DMS153 treated with DMSO at 0.1 percent for 48 hours (cell line): ENCODE measurements around the gene SIRPG.
"Not testable (repeated sequence)": the region's sequence is repeated elsewhere in the genome, so short reads cannot be mapped to it uniquely, and the experiment has no call there.

Experiments
- DNase-seq: peaks from one replicate; lab custom pipeline; 2025; ENCODE audit not compliant: unreplicated experiment; lab: John Stamatoyannopoulos, UW

SIRPG gene

GRCh38 chr20:1657556-1658334, at the start of gene SIRPG:
TSS of gene SIRPG (minus strand) at chr20:1657779. CDS start at chr20:1657714, 65 bp downstream.
- DNase-seq = no peak

- not testable (repeated sequence) for DNase-seq
Observed at GRCh38 chr20:1706887-1707286, 49.3 kb upstream of the SIRPG start.

GRCh38 chr20:1706079-1706478, 48.5 kb upstream of the SIRPG start:
- no peak for DNase-seq

- DNase-seq = no peak
Observed at GRCh38 chr20:1702855-1703254, 45.3 kb upstream of the SIRPG start.

GRCh38 chr20:1702328-1702727, 44.7 kb upstream of the SIRPG start:
- DNase-seq = no peak

- peak; percentile 8 for DNase-seq
Observed at GRCh38 chr20:1700990-1701389, 43.4 kb upstream of the SIRPG start.

GRCh38 chr20:1697592-1697991, 40.0 kb upstream of the SIRPG start:
- no peak for DNase-seq

GRCh38 chr20:1696521-1697209, 39.1 kb upstream of the SIRPG start:
- no peak for DNase-seq

- no peak for DNase-seq
Observed at GRCh38 chr20:1694672-1695071, 37.1 kb upstream of the SIRPG start.

- no peak for DNase-seq
Observed at GRCh38 chr20:1693427-1693826, 35.8 kb upstream of the SIRPG start.

- DNase-seq = no peak
Observed at GRCh38 chr20:1689721-1690120, 32.1 kb upstream of the SIRPG start.

GRCh38 chr20:1688886-1689538, 31.4 kb upstream of the SIRPG start:
- no peak for DNase-seq

- DNase-seq = no peak
Observed at GRCh38 chr20:1687053-1687452, 29.5 kb upstream of the SIRPG start.

GRCh38 chr20:1686151-1686748, 28.7 kb upstream of the SIRPG start:
- DNase-seq = no peak

GRCh38 chr20:1685304-1686052, 27.9 kb upstream of the SIRPG start:
- DNase-seq = no peak

- no peak for DNase-seq
Observed at GRCh38 chr20:1684872-1685271, 27.3 kb upstream of the SIRPG start.

- DNase-seq = no peak
Observed at GRCh38 chr20:1676650-1677049, 19.1 kb upstream of the SIRPG start.

GRCh38 chr20:1674990-1675780, 17.6 kb upstream of the SIRPG start:
- DNase-seq = no peak

- no peak for DNase-seq
Observed at GRCh38 chr20:1674361-1674760, 16.8 kb upstream of the SIRPG start.

GRCh38 chr20:1673424-1673823, 15.8 kb upstream of the SIRPG start:
- no peak for DNase-seq
